Calu3 (cell line): Measurements from ENCODE around the gene FAM43A. TPM values are rescaled to one million over a fixed set of nuclear protein-coding genes. Genes with fewer than 3 reads are reported as not detected.

Experiments
- BruUV-seq: library from RNA; stranded (reverse); fragments of 400-500 nt; replicated peaks from 2 replicates; lab custom pipeline; 2021; lab: Mats Ljungman, UMichigan
- CTCF ChIA-PET: fragments of 300-600 bp; sonication (Branson Sonifier 250); formaldehyde crosslinking; loops from one replicate; lab custom pipeline; 2022; ENCODE audit warnings: antibody characterized with exemption; lab: Charles Lee
- DNase-seq: peaks from one replicate; pipeline ENCODE4 v3.0.0; 2022
- H3K27ac Mint-ChIP-seq: one replicate; pipeline ENCODE4 v1.8.0; 2022; ENCODE audit warnings: mixed read lengths; ENCODE audit not compliant: unreplicated experiment
- H3K27me3 Mint-ChIP-seq: one replicate; pipeline ENCODE4 v1.8.0; 2022; ENCODE audit warnings: mixed read lengths; ENCODE audit not compliant: unreplicated experiment
- H3K36me3 Mint-ChIP-seq: one replicate; pipeline ENCODE4 v1.8.0; 2022; ENCODE audit warnings: mild to moderate bottlenecking, moderate library complexity, mixed read lengths; ENCODE audit not compliant: insufficient read depth, unreplicated experiment
- H3K4me1 Mint-ChIP-seq: one replicate; pipeline ENCODE4 v1.8.0; 2022; ENCODE audit warnings: mild to moderate bottlenecking, low read depth, mixed read lengths; ENCODE audit not compliant: unreplicated experiment
- H3K4me3 Mint-ChIP-seq: one replicate; pipeline ENCODE4 v1.8.0; 2022; ENCODE audit warnings: mild to moderate bottlenecking, low read depth, moderate library complexity, mixed read lengths; ENCODE audit not compliant: unreplicated experiment
- H3K9me3 Mint-ChIP-seq: one replicate; pipeline ENCODE4 v1.8.0; 2022; ENCODE audit warnings: low read depth, mixed read lengths; ENCODE audit not compliant: unreplicated experiment
- intact Hi-C: fragments of 100-400 bp; cut with micrococcal nuclease; formaldehyde crosslinking; loops from one replicate; pipeline ENCODE4 v1.10.0; 2022; ENCODE audit not compliant: unreplicated experiment
- total RNA-seq: library from RNA; stranded (reverse); gene quantifications from 2 replicates; pipeline ENCODE4 v1.2.3, GENCODE V29; 2022
- TF ChIP-seq, protein P1 (sequence below): fragments of 200-600 bp; IDR thresholded peaks from one replicate; pipeline ENCODE4 v1.8.0; 2022; ENCODE audit warnings: antibody characterized with exemption; ENCODE audit not compliant: unreplicated experiment

FAM43A gene
- total RNA-seq, 1 experiment from 2014 or later: 1.8 TPM

- CTCF ChIA-PET: interaction anchor here (0.6 to 1.1 kb wide), 2 partner anchors 14 to 110 kb away, joined by 3 read pairs; no protein-coding TSS in a partner anchor
Observed at GRCh38 chr3:194736277-194736895, 50.7 kb downstream of the FAM43A start.

GRCh38 chr3:194736896-194737600, 51.4 kb downstream of the FAM43A start:
- TF ChIP-seq, protein P1, sequence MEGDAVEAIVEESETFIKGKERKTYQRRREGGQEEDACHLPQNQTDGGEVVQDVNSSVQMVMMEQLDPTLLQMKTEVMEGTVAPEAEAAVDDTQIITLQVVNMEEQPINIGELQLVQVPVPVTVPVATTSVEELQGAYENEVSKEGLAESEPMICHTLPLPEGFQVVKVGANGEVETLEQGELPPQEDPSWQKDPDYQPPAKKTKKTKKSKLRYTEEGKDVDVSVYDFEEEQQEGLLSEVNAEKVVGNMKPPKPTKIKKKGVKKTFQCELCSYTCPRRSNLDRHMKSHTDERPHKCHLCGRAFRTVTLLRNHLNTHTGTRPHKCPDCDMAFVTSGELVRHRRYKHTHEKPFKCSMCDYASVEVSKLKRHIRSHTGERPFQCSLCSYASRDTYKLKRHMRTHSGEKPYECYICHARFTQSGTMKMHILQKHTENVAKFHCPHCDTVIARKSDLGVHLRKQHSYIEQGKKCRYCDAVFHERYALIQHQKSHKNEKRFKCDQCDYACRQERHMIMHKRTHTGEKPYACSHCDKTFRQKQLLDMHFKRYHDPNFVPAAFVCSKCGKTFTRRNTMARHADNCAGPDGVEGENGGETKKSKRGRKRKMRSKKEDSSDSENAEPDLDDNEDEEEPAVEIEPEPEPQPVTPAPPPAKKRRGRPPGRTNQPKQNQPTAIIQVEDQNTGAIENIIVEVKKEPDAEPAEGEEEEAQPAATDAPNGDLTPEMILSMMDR: no peak

More at GRCh38 chr3:194736277-194736895, 50.7 kb downstream of the FAM43A start:
- Mint-ChIP-seq H3K9me3 (peaks cover 5% of the 10 kb centered on the region), H3K27ac (no peak overlapping the region), H3K4me3 (no peak overlapping the region), H3K4me1 (peaks cover 24% of the 10 kb centered on the region), H3K36me3 (peaks cover 6% of the 10 kb centered on the region), H3K27me3 (no peaks in the 10 kb centered on the region)
- TF ChIP-seq, protein P1: no peak
- intact Hi-C loops: no loop called here
- BruUV-seq: no TSS peak
- no peak for DNase-seq

More at GRCh38 chr3:194736896-194737600, 51.4 kb downstream of the FAM43A start:
- no TSS peak for BruUV-seq
- CTCF ChIA-PET: interaction anchor here (0.6 kb wide), 1 partner anchor 110 kb away, joined by 3 read pairs; no protein-coding TSS in a partner anchor
- Mint-ChIP-seq H3K9me3 (peaks cover 5% of the 10 kb centered on the region), H3K27ac (no peak overlapping the region), H3K4me1 (peaks cover 28% of the 10 kb centered on the region), H3K27me3 (no peaks in the 10 kb centered on the region), H3K36me3 (peaks cover 6% of the 10 kb centered on the region), H3K4me3 (no peak overlapping the region)
- intact Hi-C loops: no loop called here
- no peak for DNase-seq

Other genes with a start within 250 kb of the FAM43A start
- 229 and 237 TPM in 2 replicates for gene ATP13A3, start 198.9 kb upstream of the FAM43A start, total RNA-seq
- 44.0 and 52.6 TPM in 2 replicates for gene TMEM44, start 52.5 kb upstream of the FAM43A start, total RNA-seq
- 86.3 and 90.8 TPM in 2 replicates for gene LSG1, start 13.7 kb upstream of the FAM43A start, total RNA-seq